UCSD-AML1 (cell line): ENCODE data around the gene HMOX1.
"Not testable (repeated sequence)": the region's sequence is repeated elsewhere in the genome, so short reads cannot be mapped to it uniquely, and the experiment has no call there.

ENCODE experiments used
- DNase-seq: peaks from one replicate; lab custom pipeline; 2025; ENCODE audit not compliant: unreplicated experiment; lab: John Stamatoyannopoulos, UW

The HMOX1 gene

GRCh38 chr22:35431483-35432227, 50.8 kb downstream of the HMOX1 start:
- DNase-seq: no peak

GRCh38 chr22:35432228-35432905, 51.5 kb downstream of the HMOX1 start:
- DNase-seq: no peak

GRCh38 chr22:35434061-35434710, 53.3 kb downstream of the HMOX1 start:
- no peak for DNase-seq

GRCh38 chr22:35435201-35435740, 54.4 kb downstream of the HMOX1 start:
- DNase-seq: no peak

GRCh38 chr22:35436421-35436820, 55.5 kb downstream of the HMOX1 start:
- no peak for DNase-seq

- no peak for DNase-seq
These were observed 56.2 kb downstream of the HMOX1 start for GRCh38 chr22:35437049-35437448.

GRCh38 chr22:35438673-35439364, 57.9 kb downstream of the HMOX1 start:
- DNase-seq: not testable (repeated sequence)

- no peak for DNase-seq
These were observed 58.4 kb downstream of the HMOX1 start for GRCh38 chr22:35439365-35439717.

GRCh38 chr22:35440129-35440528, 59.2 kb downstream of the HMOX1 start:
- no peak for DNase-seq

- DNase-seq: no peak
These were observed 60.7 kb downstream of the HMOX1 start for GRCh38 chr22:35441489-35442100.

GRCh38 chr22:35442471-35442870, 61.6 kb downstream of the HMOX1 start:
- DNase-seq: no peak

- no peak for DNase-seq
These were observed 62.4 kb downstream of the HMOX1 start for GRCh38 chr22:35443338-35443737.
